Measurements from ENCODE around the gene SAMD4B.
"Not testable (repeated sequence)": the region's sequence is repeated elsewhere in the genome, so short reads cannot be mapped to it uniquely, and the experiment has no call there.

SAMD4B gene

GRCh38 chr19:39303373-39304184, 38.6 kb upstream of the SAMD4B start:
- Histone ChIP-seq H3K4me1 (ENCODE audit: control insufficient read depth, insufficient read depth, low read length) (peaks cover 10% of the 10 kb centered on the region), H3K4me3 (ENCODE audit: insufficient read depth, low read depth, low read length) (no peak overlapping the region), H3K36me3 (ENCODE audit: control insufficient read depth, insufficient read depth, low read length) (no peaks in the 10 kb centered on the region), H3K27ac (ENCODE audit: insufficient read depth, low read depth, low read length, poor library complexity, severe bottlenecking) (no peak overlapping the region), H3K9me3 (ENCODE audit: control insufficient read depth, low read length) (no peaks in the 10 kb centered on the region), H3K27me3 (ENCODE audit: control insufficient read depth, insufficient read depth, low read length, poor library complexity, severe bottlenecking) (peaks cover 43% of the 10 kb centered on the region)
- 52 to 58% methylated on average over 10 of the region's 10 CpGs for WGBS, 2 experiments

- Histone ChIP-seq H3K36me3 (ENCODE audit: control insufficient read depth, insufficient read depth, low read length) (no peaks in the 10 kb centered on the region), H3K4me1 (ENCODE audit: control insufficient read depth, insufficient read depth, low read length) (peaks cover 10% of the 10 kb centered on the region), H3K27me3 (ENCODE audit: control insufficient read depth, insufficient read depth, low read length, poor library complexity, severe bottlenecking) (peaks cover 48% of the 10 kb centered on the region), H3K9me3 (ENCODE audit: control insufficient read depth, low read length) (no peaks in the 10 kb centered on the region), H3K4me3 (ENCODE audit: insufficient read depth, low read depth, low read length) (no peak overlapping the region), H3K27ac (ENCODE audit: insufficient read depth, low read depth, low read length, poor library complexity, severe bottlenecking) (no peak overlapping the region)
These were observed 38.1 kb upstream of the SAMD4B start for GRCh38 chr19:39304185-39304513.

- H3K9me3 ChIP-seq (ENCODE audit: control insufficient read depth, low read length): no peaks in the 10 kb centered on the region
- H3K36me3 ChIP-seq (ENCODE audit: control insufficient read depth, insufficient read depth, low read length): no peaks in the 10 kb centered on the region
- 28 to 45% methylated on average over 5 to 6 of the region's 6 CpGs for WGBS, 2 experiments
- peaks cover 10% of the 10 kb centered on the region for H3K4me1 ChIP-seq (ENCODE audit: control insufficient read depth, insufficient read depth, low read length)
- no peak overlapping the region for H3K27ac ChIP-seq (ENCODE audit: insufficient read depth, low read depth, low read length, poor library complexity, severe bottlenecking)
- H3K4me3 ChIP-seq (ENCODE audit: insufficient read depth, low read depth, low read length): no peak overlapping the region
- H3K27me3 ChIP-seq (ENCODE audit: control insufficient read depth, insufficient read depth, low read length, poor library complexity, severe bottlenecking): peaks cover 48% of the 10 kb centered on the region
These were observed 37.3 kb upstream of the SAMD4B start for GRCh38 chr19:39304701-39305571.

- Histone ChIP-seq H3K4me1 (ENCODE audit: control insufficient read depth, insufficient read depth, low read length) (peaks cover 10% of the 10 kb centered on the region), H3K9me3 (ENCODE audit: control insufficient read depth, low read length) (no peaks in the 10 kb centered on the region), H3K36me3 (ENCODE audit: control insufficient read depth, insufficient read depth, low read length) (no peaks in the 10 kb centered on the region), H3K27me3 (ENCODE audit: control insufficient read depth, insufficient read depth, low read length, poor library complexity, severe bottlenecking) (peaks cover 48% of the 10 kb centered on the region), H3K27ac (ENCODE audit: insufficient read depth, low read depth, low read length, poor library complexity, severe bottlenecking) (no peak overlapping the region), H3K4me3 (ENCODE audit: insufficient read depth, low read depth, low read length) (no peak overlapping the region)
These were observed 36.1 kb upstream of the SAMD4B start for GRCh38 chr19:39306075-39306474.

- Histone ChIP-seq H3K36me3 (ENCODE audit: control insufficient read depth, insufficient read depth, low read length) (no peaks in the 10 kb centered on the region), H3K27ac (ENCODE audit: insufficient read depth, low read depth, low read length, poor library complexity, severe bottlenecking) (no peak overlapping the region), H3K4me1 (ENCODE audit: control insufficient read depth, insufficient read depth, low read length) (peaks cover 10% of the 10 kb centered on the region), H3K27me3 (ENCODE audit: control insufficient read depth, insufficient read depth, low read length, poor library complexity, severe bottlenecking) (peaks cover 48% of the 10 kb centered on the region), H3K9me3 (ENCODE audit: control insufficient read depth, low read length) (no peaks in the 10 kb centered on the region), H3K4me3 (ENCODE audit: insufficient read depth, low read depth, low read length) (peak overlapping the region; percentile 50)
- WGBS, 2 experiments: 1 to 2% methylated on average over 71 of the region's 71 CpGs
These were observed 35.0 kb upstream of the SAMD4B start for GRCh38 chr19:39307046-39307821.

GRCh38 chr19:39307822-39308530, 34.2 kb upstream of the SAMD4B start:
- WGBS, 2 experiments: 9% methylated on average over 82 of the region's 82 CpGs
- Histone ChIP-seq H3K9me3 (ENCODE audit: control insufficient read depth, low read length) (no peaks in the 10 kb centered on the region), H3K4me3 (ENCODE audit: insufficient read depth, low read depth, low read length) (peak overlapping the region; percentile 50), H3K36me3 (ENCODE audit: control insufficient read depth, insufficient read depth, low read length) (no peaks in the 10 kb centered on the region), H3K27ac (ENCODE audit: insufficient read depth, low read depth, low read length, poor library complexity, severe bottlenecking) (no peak overlapping the region), H3K4me1 (ENCODE audit: control insufficient read depth, insufficient read depth, low read length) (peaks cover 10% of the 10 kb centered on the region), H3K27me3 (ENCODE audit: control insufficient read depth, insufficient read depth, low read length, poor library complexity, severe bottlenecking) (peaks cover 48% of the 10 kb centered on the region)

- WGBS, 2 experiments: 41 to 43% methylated on average over 18 of the region's 18 CpGs
- Histone ChIP-seq H3K27ac (ENCODE audit: insufficient read depth, low read depth, low read length, poor library complexity, severe bottlenecking) (no peak overlapping the region), H3K4me3 (ENCODE audit: insufficient read depth, low read depth, low read length) (no peak overlapping the region), H3K4me1 (ENCODE audit: control insufficient read depth, insufficient read depth, low read length) (peaks cover 10% of the 10 kb centered on the region), H3K36me3 (ENCODE audit: control insufficient read depth, insufficient read depth, low read length) (no peaks in the 10 kb centered on the region), H3K27me3 (ENCODE audit: control insufficient read depth, insufficient read depth, low read length, poor library complexity, severe bottlenecking) (peaks cover 48% of the 10 kb centered on the region), H3K9me3 (ENCODE audit: control insufficient read depth, low read length) (no peaks in the 10 kb centered on the region)
These were observed 33.5 kb upstream of the SAMD4B start for GRCh38 chr19:39308531-39309304.

GRCh38 chr19:39309305-39309670, 32.9 kb upstream of the SAMD4B start:
- 95 to 97% methylated on average over 7 of the region's 7 CpGs for WGBS, 2 experiments
- not testable (repeated sequence) for H3K36me3 ChIP-seq (ENCODE audit: control insufficient read depth, insufficient read depth, low read length); H3K9me3 ChIP-seq (ENCODE audit: control insufficient read depth, low read length); H3K27ac ChIP-seq (ENCODE audit: insufficient read depth, low read depth, low read length, poor library complexity, severe bottlenecking); H3K4me3 ChIP-seq (ENCODE audit: insufficient read depth, low read depth, low read length)
- peaks cover 10% of the 10 kb centered on the region for H3K4me1 ChIP-seq (ENCODE audit: control insufficient read depth, insufficient read depth, low read length)
- H3K27me3 ChIP-seq (ENCODE audit: control insufficient read depth, insufficient read depth, low read length, poor library complexity, severe bottlenecking): peaks cover 45% of the 10 kb centered on the region

- H3K36me3 ChIP-seq (ENCODE audit: control insufficient read depth, insufficient read depth, low read length): no peaks in the 10 kb centered on the region
- no peak overlapping the region for H3K27ac ChIP-seq (ENCODE audit: insufficient read depth, low read depth, low read length, poor library complexity, severe bottlenecking)
- H3K9me3 ChIP-seq (ENCODE audit: control insufficient read depth, low read length): no peaks in the 10 kb centered on the region
- WGBS, 2 experiments: 65 to 71% methylated on average over 11 of the region's 11 CpGs
- no peak overlapping the region for H3K4me3 ChIP-seq (ENCODE audit: insufficient read depth, low read depth, low read length)
- peaks cover 33% of the 10 kb centered on the region for H3K27me3 ChIP-seq (ENCODE audit: control insufficient read depth, insufficient read depth, low read length, poor library complexity, severe bottlenecking)
- H3K4me1 ChIP-seq (ENCODE audit: control insufficient read depth, insufficient read depth, low read length): peaks cover 5% of the 10 kb centered on the region
These were observed 31.5 kb upstream of the SAMD4B start for GRCh38 chr19:39310558-39311311.

All from ectodermal cell (in vitro differentiated cells).